Measurements from ENCODE around the gene FZD2. TPM values are rescaled to one million over a fixed set of nuclear protein-coding genes. Genes with fewer than 3 reads are reported as not detected.
A peak's percentile ranks its signal among the peaks of the same experiment; 100 is the strongest.
"Not testable (repeated sequence)": the region's sequence is repeated elsewhere in the genome, so short reads cannot be mapped to it uniquely, and the experiment has no call there.

The FZD2 gene
- total and polyA plus RNA-seq, 12 donors: 0.18 to 9.1 (median 2.9) TPM

- TF ChIP-seq POLR2A (IDR thresholded peaks at IDR 0.05) (no peak), CTCF (IDR thresholded peaks at IDR 0.05) (no peak)
- Histone ChIP-seq H3K36me3 (replicated peaks in 1 of 2) (no peaks in the 10 kb centered on the region), H3K27ac (no peak overlapping the region), H3K4me3 (no peak overlapping the region), H3K9me3 (replicated peaks in 1 of 3) (no peaks in the 10 kb centered on the region), H3K4me1 (replicated peaks in 1 of 2) (peaks cover 4% of the 10 kb centered on the region in 2 donors), H3K27me3 (no peaks in the 10 kb centered on the region)
- intact Hi-C loops (cut with DNase I): no loop called here
- DNase-seq: no peak
- WGBS, 4 donors: 75 to 83% (median 80%) methylated on average over 7 of the region's 7 CpGs
Observed at GRCh38 chr17:44585315-44585714, 28.0 kb downstream of the FZD2 start.

DNA sequence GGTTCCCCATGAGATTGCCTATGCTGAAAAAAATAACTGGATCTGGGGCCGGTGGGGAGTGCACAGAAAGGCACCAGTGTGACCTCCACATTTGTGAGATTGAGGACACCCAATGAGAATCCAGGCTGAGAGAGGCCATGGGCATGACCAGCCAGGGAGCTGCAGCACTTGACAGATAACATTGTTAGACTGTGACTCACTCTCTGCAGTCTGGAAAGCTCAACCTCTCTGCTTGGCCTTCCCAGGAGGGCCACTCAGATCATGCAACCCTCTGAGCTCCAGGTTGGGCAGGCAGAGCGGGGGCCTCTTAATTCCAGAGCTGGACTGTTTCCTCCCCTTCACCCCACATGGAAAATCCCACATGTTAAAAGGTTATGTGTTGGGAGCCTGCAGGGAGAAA is 30.1 kb downstream of the FZD2 start:
- Histone ChIP-seq H3K4me3 (no peak overlapping the region), H3K27ac (peak overlapping the region in 2 of 5 donors; percentile 56 to 68), H3K27me3 (no peaks in the 10 kb centered on the region), H3K9me3 (replicated peaks in 1 of 3) (no peaks in the 10 kb centered on the region), H3K4me1 (replicated peaks in 1 of 2) (peaks cover 4% of the 10 kb centered on the region in 2 donors), H3K36me3 (replicated peaks in 1 of 2) (no peaks in the 10 kb centered on the region)
- DNase-seq: peak; percentile 42 to 93 (median 87)
- intact Hi-C loops (cut with DNase I): no loop called here
- 8 to 33% (median 22%) methylated on average over 2 of the region's 2 CpGs for WGBS, 4 donors
- TF ChIP-seq CTCF (IDR thresholded peaks at IDR 0.05): no peak
- peak in 1 of 2 donors; percentile 53 for TF ChIP-seq POLR2A (IDR thresholded peaks at IDR 0.05)

- Histone ChIP-seq H3K36me3 (replicated peaks in 1 of 2) (no peaks in the 10 kb centered on the region), H3K27ac (no peak overlapping the region), H3K4me1 (replicated peaks in 1 of 2) (peaks cover 4% of the 10 kb centered on the region in 2 donors), H3K27me3 (no peaks in the 10 kb centered on the region), H3K9me3 (replicated peaks in 1 of 3) (no peaks in the 10 kb centered on the region), H3K4me3 (no peak overlapping the region)
- no peak for DNase-seq
- intact Hi-C loops (cut with DNase I): no loop called here
- 66 to 79% (median 75%) methylated on average over 10 of the region's 10 CpGs for WGBS, 4 donors
- no peak for TF ChIP-seq CTCF (IDR thresholded peaks at IDR 0.05)
- no peak for TF ChIP-seq POLR2A (IDR thresholded peaks at IDR 0.05)
Observed at GRCh38 chr17:44589316-44590071, 32.2 kb downstream of the FZD2 start.

- H3K4me1 ChIP-seq (replicated peaks in 1 of 2); H3K9me3 ChIP-seq (replicated peaks in 1 of 3); H3K36me3 ChIP-seq (replicated peaks in 1 of 2); H3K4me3 ChIP-seq; H3K27ac ChIP-seq; DNase-seq; intact Hi-C loops (cut with DNase I); H3K27me3 ChIP-seq: not testable (repeated sequence)
- WGBS, 4 donors: 67 to 94% (median 88%) methylated on average over 1 of the region's 1 CpG
Observed at GRCh38 chr17:44590072-44590462, 32.8 kb downstream of the FZD2 start.

GRCh38 chr17:44590762-44591161 is 33.5 kb downstream of the FZD2 start:
- H3K9me3 ChIP-seq (replicated peaks in 1 of 3); H3K4me1 ChIP-seq (replicated peaks in 1 of 2); H3K27me3 ChIP-seq; DNase-seq; H3K27ac ChIP-seq; H3K4me3 ChIP-seq; H3K36me3 ChIP-seq (replicated peaks in 1 of 2); intact Hi-C loops (cut with DNase I): not testable (repeated sequence)
- WGBS, 4 donors: 50 to 80% (median 65%) methylated on average over 2 of the region's 2 CpGs
